Right renal pelvis (tissue), 4 donors: Measurements from ENCODE around the gene VAV3. TPM values are rescaled to one million over a fixed set of nuclear protein-coding genes. Genes with fewer than 3 reads are reported as not detected.

ENCODE experiments used
- DNase-seq, 4 donors: peaks; one replicate each; pipeline ENCODE4 v3.0.0-alpha.2; 2013; ENCODE audit warnings: low read depth in 4 of 4, low spot score in 3 of 4, missing footprints in 1 of 4
- polyA plus RNA-seq, 4 donors: library from polyadenylated mRNA; unstranded; fragments of 120-200 nt; gene quantifications; one replicate each; pipeline ENCODE4 v1.2.1, GENCODE V29; 2013; ENCODE audit not compliant: insufficient read length in 4 of 4

VAV3 gene
- polyA plus RNA-seq, 4 donors = 129 to 151 (median 145) TPM

DNA sequence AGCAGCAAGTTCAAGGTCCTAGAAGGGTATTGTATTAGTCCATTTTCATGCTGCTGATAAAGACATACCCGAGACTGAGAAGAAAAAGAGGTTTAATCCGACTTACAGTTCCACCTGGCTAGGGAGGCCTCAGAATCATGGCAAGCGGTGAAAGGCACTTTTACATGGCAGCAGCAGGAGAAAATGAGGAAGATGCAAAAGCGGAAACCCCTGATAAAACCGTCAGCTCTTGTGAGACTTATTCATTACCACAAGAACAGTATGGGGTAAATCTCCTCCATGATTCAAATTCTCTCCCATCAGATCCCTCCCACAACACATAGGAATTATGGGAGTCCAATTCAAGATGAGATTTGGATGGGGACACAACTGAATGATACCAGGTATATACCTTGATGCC lies 414.6 kb downstream of the VAV3 start:
- no peak for DNase-seq

- DNase-seq = no peak
Measured at GRCh38 chr1:107549152-107549810, 415.7 kb downstream of the VAV3 start.

- DNase-seq = no peak
Measured at GRCh38 chr1:107548276-107548675, 416.7 kb downstream of the VAV3 start.

DNA sequence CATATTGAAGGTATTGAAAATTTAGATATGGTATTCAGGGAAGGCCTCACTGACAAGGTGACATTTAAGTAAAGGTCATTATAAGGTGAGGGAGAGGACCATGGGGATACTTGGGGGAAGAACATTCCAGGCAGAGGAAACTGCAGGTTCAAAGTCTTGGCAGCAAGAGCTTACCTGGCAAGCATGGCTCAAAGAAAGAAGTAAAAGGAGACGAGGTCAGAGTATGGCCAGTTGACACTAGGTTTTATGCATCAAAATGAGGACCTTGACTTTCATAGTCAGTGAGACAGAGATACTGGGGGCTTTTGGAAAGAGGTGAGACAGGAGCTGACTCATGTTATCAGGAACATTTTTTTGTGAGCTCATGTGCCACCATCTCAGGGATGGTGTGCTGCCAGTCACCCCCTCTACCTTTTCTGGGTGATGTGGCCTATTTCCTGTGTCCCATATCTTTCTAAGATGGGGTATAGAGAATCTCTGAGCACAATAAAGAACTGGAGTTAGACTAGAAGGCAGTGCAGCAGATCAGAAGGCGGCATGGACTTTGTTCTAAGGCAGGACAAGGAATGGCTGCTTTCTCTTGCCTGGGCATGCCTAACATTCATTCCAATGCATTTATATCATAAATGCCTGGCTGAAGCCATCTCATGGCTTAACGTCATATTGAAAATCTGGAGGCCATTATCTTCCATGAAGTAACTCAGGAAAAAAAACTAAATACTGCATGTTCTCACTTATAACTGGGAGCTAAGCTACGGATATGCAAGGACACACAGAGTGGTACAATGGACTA lies 417.4 kb downstream of the VAV3 start:
- DNase-seq = no peak

DNA sequence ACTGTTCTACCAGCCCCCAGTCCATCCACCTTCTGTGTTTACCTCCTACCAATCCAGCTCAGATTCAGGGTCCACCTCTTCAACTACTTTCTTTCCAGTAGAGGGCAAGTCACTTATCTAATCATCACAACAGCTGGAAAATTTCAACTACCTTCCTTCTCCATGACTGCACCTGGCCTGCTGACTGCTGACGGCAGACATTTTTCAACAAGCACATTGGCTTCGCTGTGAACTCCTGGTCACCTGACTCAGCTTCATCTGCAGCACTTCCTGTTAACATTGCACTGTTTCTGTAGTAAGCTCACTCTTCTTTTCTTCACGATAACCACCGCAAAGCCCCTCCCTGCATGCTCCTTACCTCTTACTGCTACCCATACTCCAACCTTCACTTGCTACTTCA lies 418.4 kb downstream of the VAV3 start:
- DNase-seq = no peak

GRCh38 chr1:107545879-107546278 lies 419.1 kb downstream of the VAV3 start:
- DNase-seq = no peak

GRCh38 chr1:107545056-107545577 lies 419.9 kb downstream of the VAV3 start:
- DNase-seq = no peak

DNA sequence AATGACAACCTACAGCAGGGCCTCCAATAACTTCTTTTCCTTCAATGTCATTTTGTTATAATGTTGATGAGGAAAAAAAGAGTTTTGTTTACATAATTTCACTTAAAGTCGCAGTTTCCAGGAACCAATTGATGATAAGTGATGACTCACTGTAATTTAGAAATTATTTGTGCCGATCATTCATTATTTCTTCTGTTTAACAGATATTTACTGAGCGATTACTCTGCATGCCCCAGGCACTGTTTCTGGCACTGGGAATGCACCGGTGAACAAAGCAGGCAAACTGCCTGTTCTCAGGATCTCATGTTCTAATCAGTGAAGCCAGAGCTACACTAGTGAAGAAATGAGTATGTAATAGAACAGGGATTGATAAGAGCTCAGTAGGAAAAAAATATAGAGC lies 420.7 kb downstream of the VAV3 start:
- DNase-seq = no peak

DNA sequence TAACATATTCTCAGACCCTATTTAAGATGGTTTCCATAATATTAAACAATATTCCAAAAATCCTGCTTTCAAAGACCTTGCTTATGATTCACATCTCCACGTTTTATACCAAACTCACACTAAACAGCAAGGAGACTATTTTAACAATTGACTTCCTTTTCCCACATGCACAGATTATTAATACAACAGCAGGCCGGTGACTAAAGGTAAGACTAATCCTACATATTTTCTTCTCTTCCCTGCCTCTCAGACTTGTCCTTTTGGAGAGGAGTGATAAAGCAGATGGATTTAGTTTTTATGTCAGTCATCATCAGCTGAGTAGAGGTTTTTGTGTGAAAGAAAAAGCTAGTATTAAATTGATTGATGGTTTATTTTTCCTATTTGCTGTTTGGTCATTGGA lies 423.6 kb downstream of the VAV3 start:
- DNase-seq = no peak

GRCh38 chr1:107538502-107538901 lies 426.5 kb downstream of the VAV3 start:
- no peak for DNase-seq

DNA sequence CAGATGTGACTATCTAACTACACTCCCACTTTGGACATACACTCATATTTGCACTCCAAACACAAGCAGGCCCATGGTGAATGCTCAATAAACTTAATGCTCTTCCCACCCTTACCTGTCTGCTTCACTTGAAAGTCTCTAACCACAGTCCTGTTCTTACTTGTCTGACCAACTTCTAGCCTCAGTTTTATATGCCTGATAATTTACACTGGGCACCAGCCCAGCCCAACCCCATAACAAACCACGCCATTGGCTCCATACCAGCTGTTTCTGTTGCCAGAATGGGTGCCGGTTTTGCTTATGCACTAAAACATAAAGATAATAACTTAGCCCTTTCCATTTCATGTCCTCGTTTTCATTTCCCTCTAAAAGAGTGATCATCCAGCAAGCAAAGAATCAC lies 428.7 kb downstream of the VAV3 start:
- no peak for DNase-seq

DNA sequence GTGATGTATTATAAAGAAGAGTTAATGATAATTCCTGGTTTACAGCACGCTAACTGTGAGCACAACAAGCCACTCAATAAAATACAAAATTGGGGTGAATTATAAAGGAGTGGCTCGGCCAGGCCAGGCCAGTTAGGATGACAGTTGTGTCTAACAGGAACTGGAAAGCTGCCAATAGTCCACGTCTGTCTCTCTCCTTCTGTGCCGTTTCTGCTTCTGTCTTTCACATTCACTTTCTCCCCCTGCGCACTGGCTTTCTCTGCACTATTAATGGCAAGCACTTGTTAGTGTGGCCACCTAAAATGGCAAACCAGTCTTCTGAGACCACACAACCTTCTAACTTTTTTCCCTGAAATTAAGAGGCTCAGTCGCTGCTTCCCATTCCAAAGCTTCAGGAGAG lies 429.9 kb downstream of the VAV3 start:
- no peak for DNase-seq

GRCh38 chr1:107534632-107535031 lies 430.3 kb downstream of the VAV3 start:
- DNase-seq = no peak

DNA sequence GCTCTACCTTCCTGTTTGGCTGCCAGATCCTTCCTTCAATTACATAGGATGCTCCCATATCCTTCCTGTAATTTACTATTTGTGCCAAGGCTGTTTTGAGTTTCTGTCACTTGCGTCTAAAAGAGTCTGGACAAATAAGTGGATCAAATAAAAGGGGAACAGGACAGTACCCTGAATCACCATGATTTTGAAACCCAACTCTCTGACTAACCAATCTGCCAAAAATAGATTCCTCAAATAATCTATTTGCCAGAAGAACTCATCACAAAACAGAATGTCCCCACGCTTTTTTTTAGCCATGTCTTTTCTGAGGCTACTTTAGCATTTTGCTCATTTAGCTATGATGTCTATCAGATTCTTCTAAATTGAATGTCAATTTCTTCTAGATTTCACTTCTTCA lies 431.5 kb downstream of the VAV3 start:
- no peak for DNase-seq

GRCh38 chr1:107532318-107532717 lies 432.7 kb downstream of the VAV3 start:
- DNase-seq = no peak

DNA sequence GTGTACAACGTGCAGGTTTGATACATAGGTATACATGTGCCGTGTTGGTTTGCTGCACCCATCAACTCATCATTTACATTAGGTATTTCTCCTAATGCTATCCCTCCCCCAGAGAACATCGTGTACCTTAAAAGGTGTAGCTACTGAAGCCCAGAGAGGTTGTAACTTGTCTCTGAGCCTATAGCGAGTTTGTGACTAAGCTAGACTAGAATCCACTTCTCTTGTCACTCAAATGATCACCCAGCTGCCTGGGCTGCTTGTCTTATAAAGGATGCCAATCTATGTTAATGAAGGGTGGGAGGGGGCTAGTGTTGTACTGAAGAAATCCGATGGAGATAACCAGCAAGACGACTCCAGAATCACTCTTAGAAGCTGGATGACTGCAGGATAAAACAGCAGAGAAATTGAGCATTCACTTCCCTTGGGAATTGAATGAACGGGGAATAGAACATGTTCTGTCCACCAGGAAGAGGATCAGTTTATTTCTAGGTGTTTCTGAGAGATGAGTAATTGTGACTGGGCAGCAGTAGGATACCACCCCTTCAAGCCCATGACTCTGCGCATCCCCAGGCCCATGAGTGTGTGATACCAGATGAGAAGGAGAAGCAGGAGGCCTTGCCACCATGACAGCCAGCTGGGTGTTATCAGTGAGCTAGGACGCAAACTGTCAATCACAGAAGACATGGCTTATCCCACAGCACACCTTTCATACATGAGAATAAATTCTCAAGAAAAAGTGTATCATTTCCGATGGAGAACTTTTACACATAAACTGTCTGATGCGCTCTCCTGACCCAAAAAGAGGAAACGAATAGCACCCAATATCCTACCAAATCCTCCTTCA lies 433.7 kb downstream of the VAV3 start:
- DNase-seq = no peak

DNA sequence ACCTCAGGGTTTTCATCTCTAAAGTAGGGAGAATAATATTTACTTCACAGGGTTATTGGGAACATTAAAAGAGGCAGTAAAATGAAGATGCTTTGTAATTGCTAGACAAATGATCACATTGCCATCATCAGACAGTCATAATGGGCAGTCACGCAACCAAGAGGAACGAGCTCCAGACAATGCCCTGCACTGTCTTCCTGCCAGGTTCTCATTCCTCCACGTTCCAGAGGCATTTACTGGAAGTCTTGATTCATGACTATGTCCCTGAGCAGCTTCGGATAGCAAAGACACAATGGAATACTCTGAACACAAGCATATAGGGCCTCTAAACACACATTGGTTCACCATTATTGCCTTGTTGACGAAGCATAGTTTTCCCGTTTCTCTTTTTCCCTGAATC lies 434.4 kb downstream of the VAV3 start:
- no peak for DNase-seq

DNA sequence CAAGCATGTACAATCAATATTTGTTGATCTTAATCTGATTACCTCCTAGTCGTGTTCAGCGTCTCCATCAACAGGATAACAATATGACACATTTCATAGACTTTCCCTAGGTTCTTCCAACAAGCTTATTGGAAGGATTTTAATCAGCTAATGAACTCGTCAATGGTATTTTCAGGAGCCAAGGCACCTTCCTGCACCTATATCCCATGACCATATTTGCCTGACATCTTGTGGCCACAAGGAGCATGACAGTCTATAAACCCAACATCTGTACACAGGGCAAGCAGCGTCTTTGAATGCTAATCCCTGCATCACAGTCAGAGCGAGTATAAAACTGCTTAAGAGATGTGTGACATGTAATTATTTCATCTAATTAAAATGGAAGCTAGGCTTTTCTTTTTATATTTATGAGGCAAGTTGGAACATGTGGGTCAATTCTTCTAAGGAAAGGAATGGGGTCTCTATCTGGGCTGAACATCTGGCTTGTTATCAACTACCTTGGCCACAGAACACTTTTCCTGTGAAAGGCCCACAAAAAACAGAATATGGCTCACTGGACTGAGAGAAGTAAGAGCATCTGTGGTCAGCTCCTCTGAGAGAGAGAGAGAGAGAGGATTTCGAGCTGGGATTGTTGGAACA lies 435.4 kb downstream of the VAV3 start:
- DNase-seq = peak; percentile 8 to 34 (median 21)

DNA sequence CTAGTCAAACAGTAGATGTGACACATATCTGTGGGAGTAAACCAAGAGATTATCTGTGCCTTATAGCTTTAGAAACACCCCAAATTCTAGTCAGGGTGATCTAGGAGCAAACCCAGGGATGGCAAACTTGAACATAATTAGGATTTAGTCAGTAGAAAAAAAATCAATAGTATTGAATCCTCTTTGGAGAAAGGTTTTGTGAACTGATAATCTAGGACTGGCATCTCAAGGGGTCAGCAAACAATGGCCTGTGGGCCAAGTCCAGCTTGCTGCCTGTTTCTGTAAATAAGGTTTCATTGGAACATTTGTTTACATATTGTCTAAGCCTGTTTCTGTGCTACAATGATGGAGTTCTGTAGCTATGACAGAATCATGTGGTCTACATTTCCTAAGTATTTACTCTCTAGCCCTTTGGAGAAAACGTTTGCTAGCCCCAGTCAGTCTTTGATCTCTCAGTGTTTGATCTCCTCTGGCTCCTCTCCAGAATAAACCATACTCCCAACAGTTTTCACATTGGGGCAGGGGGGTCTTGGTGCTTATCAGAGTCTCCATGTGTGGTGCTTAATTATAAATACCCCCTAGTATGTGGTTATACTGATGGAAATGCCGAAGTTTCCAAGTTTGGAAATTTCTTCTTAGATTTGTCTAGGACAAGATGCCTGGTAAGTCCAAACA lies 438.3 kb downstream of the VAV3 start:
- DNase-seq = no peak

- no peak for DNase-seq
Measured at GRCh38 chr1:107525961-107526360, 439.0 kb downstream of the VAV3 start.
